GM19099 (cell line): ENCODE measurements around the gene PLCB1.

Source experiments
- POLR2A ChIP-seq: IDR thresholded peaks from 3 replicates; pipeline ENCODE4 v1.6.1; 2011; ENCODE audit warnings: low read depth; ENCODE audit not compliant: insufficient read length; ENCODE audit errors: extremely low read depth

PLCB1 gene

GRCh38 chr20:8360035-8360434 lies 228.0 kb downstream of the PLCB1 start:
- TF ChIP-seq POLR2A: no peak

- TF ChIP-seq POLR2A: no peak
These were observed 229.1 kb downstream of the PLCB1 start for GRCh38 chr20:8361006-8361652.

GRCh38 chr20:8361779-8362178 lies 229.7 kb downstream of the PLCB1 start:
- TF ChIP-seq POLR2A: no peak

- no peak for TF ChIP-seq POLR2A
These were observed 230.4 kb downstream of the PLCB1 start for GRCh38 chr20:8362457-8362856.

- no peak for TF ChIP-seq POLR2A
These were observed 232.1 kb downstream of the PLCB1 start for GRCh38 chr20:8363970-8364733.

- no peak for TF ChIP-seq POLR2A
These were observed 232.6 kb downstream of the PLCB1 start for GRCh38 chr20:8364734-8365078.

- TF ChIP-seq POLR2A: no peak
These were observed 233.6 kb downstream of the PLCB1 start for GRCh38 chr20:8365634-8366033.

- no peak for TF ChIP-seq POLR2A
These were observed 234.3 kb downstream of the PLCB1 start for GRCh38 chr20:8366303-8366923.

GRCh38 chr20:8367689-8368088 lies 235.6 kb downstream of the PLCB1 start:
- TF ChIP-seq POLR2A: no peak

GRCh38 chr20:8368670-8369069 lies 236.6 kb downstream of the PLCB1 start:
- no peak for TF ChIP-seq POLR2A

GRCh38 chr20:8369311-8369710 lies 237.2 kb downstream of the PLCB1 start:
- TF ChIP-seq POLR2A: no peak

- TF ChIP-seq POLR2A: no peak
These were observed 238.7 kb downstream of the PLCB1 start for GRCh38 chr20:8370774-8371173.

GRCh38 chr20:8372824-8373380 lies 240.8 kb downstream of the PLCB1 start:
- no peak for TF ChIP-seq POLR2A

GRCh38 chr20:8373579-8373978 lies 241.5 kb downstream of the PLCB1 start:
- no peak for TF ChIP-seq POLR2A

- no peak for TF ChIP-seq POLR2A
These were observed 243.8 kb downstream of the PLCB1 start for GRCh38 chr20:8375898-8376297.

GRCh38 chr20:8376940-8377339 lies 244.9 kb downstream of the PLCB1 start:
- TF ChIP-seq POLR2A: no peak

GRCh38 chr20:8385247-8385646 lies 253.2 kb downstream of the PLCB1 start:
- TF ChIP-seq POLR2A: no peak

GRCh38 chr20:8386991-8387390 lies 254.9 kb downstream of the PLCB1 start:
- no peak for TF ChIP-seq POLR2A
